Stimulated activated CD8-positive, alpha-beta memory T cell treated with anti-CD3 and anti-CD28 coated beads, Interleukin-12 subunit alpha, Interleukin-12 subunit beta, amount 100 ng/mL, for 24 hours (primary cell): ENCODE measurements around the gene SIGLEC6.

Experiments used
- DNase-seq: peaks from one replicate; pipeline ENCODE4 v3.0.0-alpha.2; 2020; ENCODE audit errors: extremely low read depth

SIGLEC6 gene

GRCh38 chr19:51531349-51532315 is at the start of gene SIGLEC6:
SIGLEC6 (minus strand) TSS chr19:51531670; CDS start chr19:51531648, 22 bp downstream.
- no peak for DNase-seq

- no peak for DNase-seq
Observed at GRCh38 chr19:51576850-51577249, 45.4 kb upstream of the SIGLEC6 start.

GRCh38 chr19:51573331-51573730 is 41.9 kb upstream of the SIGLEC6 start:
- DNase-seq: no peak

- DNase-seq: no peak
Observed at GRCh38 chr19:51572908-51573307, 41.4 kb upstream of the SIGLEC6 start.

GRCh38 chr19:51572410-51572809 is 40.9 kb upstream of the SIGLEC6 start:
- no peak for DNase-seq

- DNase-seq: no peak
Observed at GRCh38 chr19:51571599-51571998, 40.1 kb upstream of the SIGLEC6 start.

GRCh38 chr19:51570962-51571575 is 39.6 kb upstream of the SIGLEC6 start, which contains the start of gene ZNF175:
ZNF175 (plus strand) TSS chr19:51571283; CDS start chr19:51573330, 2,047 bp downstream.
- DNase-seq: peak; percentile 50

GRCh38 chr19:51568456-51568855 is 37.0 kb upstream of the SIGLEC6 start:
- no peak for DNase-seq

GRCh38 chr19:51567583-51567982 is 36.1 kb upstream of the SIGLEC6 start:
- DNase-seq: no peak

- no peak for DNase-seq
Observed at GRCh38 chr19:51566489-51567100, 35.1 kb upstream of the SIGLEC6 start.

GRCh38 chr19:51565583-51565982 is 34.1 kb upstream of the SIGLEC6 start:
- no peak for DNase-seq

GRCh38 chr19:51564791-51565190 is 33.3 kb upstream of the SIGLEC6 start:
- no peak for DNase-seq

- no peak for DNase-seq
Observed at GRCh38 chr19:51560339-51560738, 28.9 kb upstream of the SIGLEC6 start.

- no peak for DNase-seq
Observed at GRCh38 chr19:51559240-51559639, 27.8 kb upstream of the SIGLEC6 start.

- no peak for DNase-seq
Observed at GRCh38 chr19:51552996-51553725, 21.7 kb upstream of the SIGLEC6 start.

- DNase-seq: no peak
Observed at GRCh38 chr19:51552608-51552995, 21.1 kb upstream of the SIGLEC6 start.

- no peak for DNase-seq
Observed at GRCh38 chr19:51551673-51552432, 20.4 kb upstream of the SIGLEC6 start.

- DNase-seq: no peak
Observed at GRCh38 chr19:51550848-51551672, 19.6 kb upstream of the SIGLEC6 start.

GRCh38 chr19:51549533-51550324 is 18.3 kb upstream of the SIGLEC6 start:
- DNase-seq: no peak
